ENCODE data around the gene OPCML. TPM values are rescaled to one million over a fixed set of nuclear protein-coding genes. Genes with fewer than 3 reads are reported as not detected.

The OPCML gene
- total RNA-seq, 1 donor from 2014 or later, result 4.1 TPM

DNA sequence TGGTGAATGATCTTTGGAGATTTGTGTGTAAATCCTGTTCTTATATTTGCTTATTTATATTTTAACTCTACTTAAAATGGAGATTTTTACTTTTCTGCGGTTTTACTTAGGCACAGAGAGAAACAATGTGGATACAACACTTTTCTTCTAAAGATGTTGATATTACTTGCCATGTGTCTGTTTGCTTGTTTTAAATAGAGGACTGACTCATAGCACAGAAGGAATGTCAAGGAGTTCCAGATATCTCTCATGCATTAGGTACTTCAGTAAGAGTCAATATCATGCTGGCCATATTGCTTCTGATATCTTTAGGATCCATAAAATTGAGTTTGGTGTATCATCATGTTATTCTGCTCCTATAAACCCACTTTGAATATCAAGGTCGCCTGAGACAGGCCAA is 395.0 kb downstream of the OPCML start:
- Mint-ChIP-seq H3K27ac (ENCODE audit: unreplicated experiment) (no peak overlapping the region), H3K9me3 (ENCODE audit: unreplicated experiment) (no peaks in the 10 kb centered on the region), H3K4me3 (ENCODE audit: unreplicated experiment) (no peak overlapping the region), H3K27me3 (ENCODE audit: unreplicated experiment) (peaks cover 3% of the 10 kb centered on the region), H3K36me3 (ENCODE audit: low read depth, unreplicated experiment) (no peaks in the 10 kb centered on the region), H3K4me1 (ENCODE audit: unreplicated experiment) (peaks cover 17% of the 10 kb centered on the region)
- no peak for DNase-seq (ENCODE audit: low spot score)
- TF ChIP-seq, protein P1, sequence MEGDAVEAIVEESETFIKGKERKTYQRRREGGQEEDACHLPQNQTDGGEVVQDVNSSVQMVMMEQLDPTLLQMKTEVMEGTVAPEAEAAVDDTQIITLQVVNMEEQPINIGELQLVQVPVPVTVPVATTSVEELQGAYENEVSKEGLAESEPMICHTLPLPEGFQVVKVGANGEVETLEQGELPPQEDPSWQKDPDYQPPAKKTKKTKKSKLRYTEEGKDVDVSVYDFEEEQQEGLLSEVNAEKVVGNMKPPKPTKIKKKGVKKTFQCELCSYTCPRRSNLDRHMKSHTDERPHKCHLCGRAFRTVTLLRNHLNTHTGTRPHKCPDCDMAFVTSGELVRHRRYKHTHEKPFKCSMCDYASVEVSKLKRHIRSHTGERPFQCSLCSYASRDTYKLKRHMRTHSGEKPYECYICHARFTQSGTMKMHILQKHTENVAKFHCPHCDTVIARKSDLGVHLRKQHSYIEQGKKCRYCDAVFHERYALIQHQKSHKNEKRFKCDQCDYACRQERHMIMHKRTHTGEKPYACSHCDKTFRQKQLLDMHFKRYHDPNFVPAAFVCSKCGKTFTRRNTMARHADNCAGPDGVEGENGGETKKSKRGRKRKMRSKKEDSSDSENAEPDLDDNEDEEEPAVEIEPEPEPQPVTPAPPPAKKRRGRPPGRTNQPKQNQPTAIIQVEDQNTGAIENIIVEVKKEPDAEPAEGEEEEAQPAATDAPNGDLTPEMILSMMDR (IDR thresholded peaks at IDR 0.05; ENCODE audit: unreplicated experiment), result no peak

GRCh38 chr11:133136376-133136775 is 395.9 kb downstream of the OPCML start:
- H3K4me1 Mint-ChIP-seq (ENCODE audit: unreplicated experiment), result peaks cover 17% of the 10 kb centered on the region
- DNase-seq (ENCODE audit: low spot score), result no peak
- H3K4me3 Mint-ChIP-seq (ENCODE audit: unreplicated experiment), result no peak overlapping the region
- TF ChIP-seq, protein P1 (IDR thresholded peaks at IDR 0.05; ENCODE audit: unreplicated experiment), result no peak
- H3K27ac Mint-ChIP-seq (ENCODE audit: unreplicated experiment), result no peak overlapping the region
- H3K36me3 Mint-ChIP-seq (ENCODE audit: low read depth, unreplicated experiment), result no peaks in the 10 kb centered on the region
- peaks cover 3% of the 10 kb centered on the region for H3K27me3 Mint-ChIP-seq (ENCODE audit: unreplicated experiment)
- no peaks in the 10 kb centered on the region for H3K9me3 Mint-ChIP-seq (ENCODE audit: unreplicated experiment)

GRCh38 chr11:133134314-133135173 is 397.8 kb downstream of the OPCML start:
- DNase-seq (ENCODE audit: low spot score), result peak; percentile 71
- Mint-ChIP-seq H3K4me3 (ENCODE audit: unreplicated experiment) (no peak overlapping the region), H3K27me3 (ENCODE audit: unreplicated experiment) (peaks cover 3% of the 10 kb centered on the region), H3K27ac (ENCODE audit: unreplicated experiment) (no peak overlapping the region), H3K36me3 (ENCODE audit: low read depth, unreplicated experiment) (no peaks in the 10 kb centered on the region), H3K9me3 (ENCODE audit: unreplicated experiment) (no peaks in the 10 kb centered on the region), H3K4me1 (ENCODE audit: unreplicated experiment) (peaks cover 17% of the 10 kb centered on the region)
- TF ChIP-seq, protein P1 (IDR thresholded peaks at IDR 0.05; ENCODE audit: unreplicated experiment), result peak; percentile 97

DNA sequence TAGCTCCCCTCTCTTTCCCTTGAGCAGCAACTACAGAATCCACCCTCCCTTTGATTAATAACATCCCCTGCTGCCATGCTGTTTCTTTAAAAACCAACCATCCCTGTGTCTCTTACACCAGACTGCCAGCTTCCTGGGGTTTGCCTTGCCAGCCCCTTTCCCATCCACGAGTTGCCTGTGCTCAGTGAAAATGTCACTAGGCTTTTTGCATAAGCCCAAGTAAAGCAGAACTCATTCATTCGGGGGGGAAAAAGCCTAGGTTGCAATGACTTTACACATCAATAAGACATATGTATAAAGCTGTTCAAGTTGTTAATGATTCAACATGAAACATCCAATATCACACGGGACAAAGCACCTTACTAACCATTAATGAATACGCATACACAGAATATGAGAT is 398.7 kb downstream of the OPCML start:
- no peaks in the 10 kb centered on the region for H3K36me3 Mint-ChIP-seq (ENCODE audit: low read depth, unreplicated experiment)
- no peak overlapping the region for H3K4me3 Mint-ChIP-seq (ENCODE audit: unreplicated experiment)
- no peak overlapping the region for H3K27ac Mint-ChIP-seq (ENCODE audit: unreplicated experiment)
- peaks cover 17% of the 10 kb centered on the region for H3K4me1 Mint-ChIP-seq (ENCODE audit: unreplicated experiment)
- TF ChIP-seq, protein P1 (IDR thresholded peaks at IDR 0.05; ENCODE audit: unreplicated experiment), result no peak
- no peak for DNase-seq (ENCODE audit: low spot score)
- H3K27me3 Mint-ChIP-seq (ENCODE audit: unreplicated experiment), result peaks cover 3% of the 10 kb centered on the region
- no peaks in the 10 kb centered on the region for H3K9me3 Mint-ChIP-seq (ENCODE audit: unreplicated experiment)

DNA sequence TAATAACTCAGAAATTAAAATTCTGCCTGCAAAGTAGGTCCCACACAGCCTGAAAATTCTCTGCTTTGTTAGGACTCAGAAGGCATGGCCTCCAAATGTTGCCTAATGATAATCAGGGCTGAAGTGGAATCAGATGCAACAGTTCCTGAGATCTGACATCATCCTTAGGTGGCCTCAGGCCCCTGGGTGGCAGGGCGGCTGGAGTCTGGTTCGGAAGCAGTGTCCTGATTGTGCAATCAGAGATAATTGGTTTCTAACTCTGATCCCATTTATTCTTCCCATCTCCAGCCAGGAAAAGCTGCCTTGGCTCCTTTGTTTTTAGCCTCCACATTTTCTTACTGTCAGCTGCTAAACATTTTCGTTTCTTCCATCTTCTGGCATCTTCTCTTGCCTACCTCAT is 399.3 kb downstream of the OPCML start:
- no peaks in the 10 kb centered on the region for H3K36me3 Mint-ChIP-seq (ENCODE audit: low read depth, unreplicated experiment)
- TF ChIP-seq, protein P1 (IDR thresholded peaks at IDR 0.05; ENCODE audit: unreplicated experiment), result no peak
- H3K27me3 Mint-ChIP-seq (ENCODE audit: unreplicated experiment), result peaks cover 3% of the 10 kb centered on the region
- DNase-seq (ENCODE audit: low spot score), result no peak
- peaks cover 17% of the 10 kb centered on the region for H3K4me1 Mint-ChIP-seq (ENCODE audit: unreplicated experiment)
- H3K4me3 Mint-ChIP-seq (ENCODE audit: unreplicated experiment), result no peak overlapping the region
- H3K27ac Mint-ChIP-seq (ENCODE audit: unreplicated experiment), result no peak overlapping the region
- H3K9me3 Mint-ChIP-seq (ENCODE audit: unreplicated experiment), result no peaks in the 10 kb centered on the region
